Panc1 (cell line): Measurements from ENCODE around the gene NUPR1. TPM values are rescaled to one million over a fixed set of nuclear protein-coding genes. Genes with fewer than 3 reads are reported as not detected.
A peak's percentile ranks its signal among the peaks of the same experiment; 100 is the strongest.

Source experiments
- ATAC-seq: fragments of 200-7000 bp; cut with Tn5 transposase; 2 replicates; pipeline ENCODE4 v1.9.1; 2020; ENCODE audit warnings: mild to moderate bottlenecking, moderate library complexity
- BruUV-seq: library from RNA; stranded (reverse); fragments of 400-500 nt; replicated peaks from 2 replicates; lab custom pipeline; 2021; lab: Mats Ljungman, UMichigan
- CTCF ChIA-PET: fragments of 300-600 bp; sonication (Branson Sonifier 250); formaldehyde crosslinking; loops from one replicate; lab custom pipeline; 2022; ENCODE audit warnings: antibody characterized with exemption; lab: Charles Lee
- POLR2A ChIA-PET: fragments of 300-600 bp; sonication (Branson Sonifier 250); formaldehyde crosslinking; loops from one replicate; lab custom pipeline; 2022; ENCODE audit warnings: antibody characterized with exemption; lab: Charles Lee
- DNase-seq: peaks from one replicate; pipeline ENCODE4 v3.0.0-alpha.2; 2010; ENCODE audit warnings: low read depth, low spot score
- H3K27ac ChIP-seq: 2 replicates; pipeline ENCODE4 v1.5.1; 2011; ENCODE audit warnings: mild to moderate bottlenecking, low read length, inconsistent platforms
- H3K27me3 ChIP-seq: fragments of 200-500 bp; sonication (Bioruptor generic); 2 replicates; pipeline ENCODE4 v1.6.0; 2014; ENCODE audit warnings: low read length, inconsistent platforms; ENCODE audit not compliant: control insufficient read depth, insufficient read depth
- H3K36me3 ChIP-seq: fragments of 200-500 bp; sonication (Bioruptor generic); 2 replicates; pipeline ENCODE4 v1.5.1; 2014; ENCODE audit warnings: inconsistent platforms, mild to moderate bottlenecking, low read length, moderate library complexity; ENCODE audit not compliant: control insufficient read depth, insufficient read depth
- H3K4me1 ChIP-seq: 2 replicates; pipeline ENCODE4 v1.5.1; 2011; ENCODE audit warnings: inconsistent platforms, mild to moderate bottlenecking, low read length, moderate library complexity; ENCODE audit not compliant: control insufficient read depth, insufficient read depth
- H3K4me3 ChIP-seq, 2 experiments: 2 replicates each; pipeline ENCODE4 v1.5.1; 2011 to 2012; ENCODE audit warnings: low read depth in 2 of 2, low read length in 2 of 2, mild to moderate bottlenecking in 2 of 2, inconsistent platforms in 1 of 2, moderate library complexity in 1 of 2
- H3K9me3 ChIP-seq: fragments of 200-500 bp; sonication (Bioruptor generic); 2 replicates; pipeline ENCODE4 v1.5.1; 2014; ENCODE audit warnings: low read depth, mild to moderate bottlenecking, inconsistent platforms, low read length, moderate library complexity; ENCODE audit not compliant: control insufficient read depth, insufficient read depth
- CTCF ChIP-seq: fragments of 450-650 bp; IDR thresholded peaks from 2 replicates; pipeline ENCODE4 v1.5.1; 2017; ENCODE audit warnings: mild to moderate bottlenecking
- POLR2AphosphoS5 ChIP-seq: IDR thresholded peaks from 2 replicates; pipeline ENCODE4 v1.6.1; 2012; ENCODE audit warnings: mild to moderate bottlenecking, low read depth, low read length, moderate library complexity
- REST ChIP-seq, 2 experiments: IDR thresholded peaks; 2 replicates each; pipeline ENCODE4 v1.6.1; 2011 to 2012; ENCODE audit warnings: low read depth in 2 of 2, control low read depth in 1 of 2, low read length in 1 of 2, mild to moderate bottlenecking in 1 of 2, moderate library complexity in 1 of 2; ENCODE audit not compliant: insufficient read depth in 1 of 2
- SIN3A ChIP-seq: IDR thresholded peaks from 2 replicates; pipeline ENCODE4 v1.6.1; 2012; ENCODE audit warnings: low read depth, mild to moderate bottlenecking, low read length, moderate library complexity, borderline replicate concordance; ENCODE audit not compliant: insufficient read depth
- TCF7L2 ChIP-seq: IDR thresholded peaks from 2 replicates; pipeline ENCODE4 v1.6.1; 2011; ENCODE audit warnings: mild to moderate bottlenecking, low read depth, low read length, inconsistent platforms
- in situ Hi-C: cut with HindIII; loops from 2 replicates; pipeline ENCODE4 v1.10.0; 2016; ENCODE audit warnings: low sequenced_read_pairs, low pct_unique_long_range_greater_than_20kb
- intact Hi-C: fragments of 100-400 bp; cut with micrococcal nuclease; formaldehyde crosslinking; loops from one replicate; pipeline ENCODE4 v1.10.0; 2022; ENCODE audit not compliant: unreplicated experiment
- total RNA-seq: library from RNA; stranded (reverse); gene quantifications from one replicate; pipeline ENCODE4 v1.2.1, GENCODE V29; 2021; ENCODE audit not compliant: unreplicated experiment

Gene NUPR1
- total RNA-seq, 1 experiment from 2014 or later, result 79.7 TPM

GRCh38 chr16:28503470-28504259 lies 35.1 kb downstream of the NUPR1 start:
- no peak overlapping the region for H3K4me3 ChIP-seq
- no peaks in the 10 kb centered on the region for H3K27me3 ChIP-seq
- in situ Hi-C loops (no loop called here), intact Hi-C loops (no loop called here)
- ChIA-PET POLR2A (no interaction called here), CTCF (interaction anchor here (0.7 kb wide), 1 partner anchor 179 kb away, joined by 9 read pairs; no protein-coding TSS in a partner anchor)
- no peak overlapping the region for H3K27ac ChIP-seq
- H3K9me3 ChIP-seq, result no peaks in the 10 kb centered on the region
- no peak for TF ChIP-seq POLR2AphosphoS5
- TF ChIP-seq REST (IDR thresholded peaks at IDR 0.05; ENCODE audit: insufficient read depth in 1 of 2, low read depth in 2 of 2, low read length in 1 of 2), result no peak
- no peak for TF ChIP-seq SIN3A
- TF ChIP-seq CTCF, result no peak
- no peak for TF ChIP-seq TCF7L2
- no peak for DNase-seq
- no TSS peak for BruUV-seq
- 0 out of 2 replicates have a peak, but pooled peaks cover 3% of the 10 kb centered on the region for H3K4me1 ChIP-seq
- ATAC-seq, result peak; percentile 41; the same call in 1 of the 2 replicates
- no peaks in the 10 kb centered on the region for H3K36me3 ChIP-seq

- Histone ChIP-seq H3K27ac (no peak overlapping the region), H3K27me3 (no peaks in the 10 kb centered on the region), H3K4me1 (0 out of 2 replicates have a peak, but pooled peaks cover 3% of the 10 kb centered on the region), H3K9me3 (no peaks in the 10 kb centered on the region), H3K36me3 (no peaks in the 10 kb centered on the region), H3K4me3 (no peak overlapping the region)
- CTCF ChIA-PET, result no interaction called here
- no TSS peak for BruUV-seq
- DNase-seq (no peak), ATAC-seq (no peak)
- in situ Hi-C loops (no loop called here), intact Hi-C loops (no loop called here)
- POLR2A ChIA-PET, result no interaction called here
- no peak for TF ChIP-seq REST (IDR thresholded peaks at IDR 0.05; ENCODE audit: insufficient read depth in 1 of 2, low read depth in 2 of 2, low read length in 1 of 2)
- no peak for TF ChIP-seq SIN3A
- no peak for TF ChIP-seq TCF7L2
- TF ChIP-seq POLR2AphosphoS5, result no peak
- TF ChIP-seq CTCF, result no peak
Measured at GRCh38 chr16:28502290-28502689, 36.5 kb downstream of the NUPR1 start.
